Activated T-cell treated with anti-CD3 and anti-CD28 coated beads for 1 hour (primary cell): ENCODE data around the gene BCAT1.
"Not testable (repeated sequence)": the region's sequence is repeated elsewhere in the genome, so short reads cannot be mapped to it uniquely, and the experiment has no call there.

ENCODE experiments used
- DNase-seq: peaks from one replicate; pipeline ENCODE4 v3.0.0-alpha.2; 2020; ENCODE audit warnings: low read depth

BCAT1 gene

DNA sequence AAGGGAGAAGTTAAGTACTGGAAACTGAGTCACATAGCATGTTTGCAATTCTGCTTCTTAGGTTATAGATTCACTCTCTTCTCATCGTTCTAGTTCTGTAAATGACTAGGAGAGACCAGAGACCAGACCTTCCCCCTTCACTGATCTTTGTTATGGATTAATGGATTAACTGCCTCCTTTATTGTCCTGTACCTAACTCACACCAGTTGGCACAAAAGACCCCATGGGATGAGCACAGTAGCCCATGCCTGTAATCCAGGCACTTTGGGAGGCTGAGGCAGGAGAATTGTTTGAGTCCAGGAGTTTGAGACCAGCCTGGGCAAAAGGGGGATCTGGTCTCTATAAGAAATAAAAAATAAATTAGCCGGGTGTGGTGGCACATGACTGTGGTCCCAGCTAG, 20.8 kb downstream of the BCAT1 start:
- DNase-seq, result no peak

GRCh38 chr12:24926080-24926479, 22.8 kb downstream of the BCAT1 start:
- DNase-seq, result not testable (repeated sequence)

GRCh38 chr12:24922090-24922489, 26.8 kb downstream of the BCAT1 start:
- no peak for DNase-seq

DNA sequence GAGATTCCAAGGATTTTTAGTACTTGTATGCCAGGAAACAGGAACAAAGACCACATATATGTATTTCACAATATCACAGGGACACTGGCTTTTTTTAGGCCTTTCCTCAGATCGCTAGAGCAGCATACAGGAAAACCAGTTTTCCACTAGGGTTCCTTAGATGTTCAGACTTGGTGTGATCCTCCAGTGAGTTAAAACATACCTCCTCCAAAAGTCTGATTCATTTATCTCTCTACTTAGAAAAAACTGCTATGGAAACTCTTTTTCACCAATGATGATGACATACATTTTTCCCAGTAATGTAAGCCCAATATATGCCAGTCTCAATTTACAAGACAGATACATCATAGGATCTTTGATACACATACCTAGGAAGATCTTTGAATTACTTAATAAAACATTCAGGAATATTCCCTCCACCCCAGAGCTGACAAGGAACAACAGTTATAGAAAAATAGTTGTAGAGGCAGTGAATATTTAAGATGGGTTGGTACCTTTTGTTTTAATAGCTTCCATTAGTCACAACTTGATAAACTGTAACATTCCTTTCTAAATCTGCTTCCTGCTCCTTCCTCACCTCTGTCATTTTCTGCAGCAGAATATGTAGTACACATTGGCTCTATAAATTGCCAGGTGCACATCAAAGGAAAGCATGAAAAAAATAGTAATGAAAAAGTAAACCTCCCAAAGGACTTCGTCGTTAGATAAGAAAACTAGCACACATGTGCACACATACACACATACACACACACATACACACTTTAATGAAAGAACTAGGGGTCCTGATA, 27.5 kb downstream of the BCAT1 start:
- no peak for DNase-seq

- no peak for DNase-seq
Measured at GRCh38 chr12:24920141-24920540, 28.8 kb downstream of the BCAT1 start.

GRCh38 chr12:24919346-24920001, 29.4 kb downstream of the BCAT1 start:
- DNase-seq, result no peak

DNA sequence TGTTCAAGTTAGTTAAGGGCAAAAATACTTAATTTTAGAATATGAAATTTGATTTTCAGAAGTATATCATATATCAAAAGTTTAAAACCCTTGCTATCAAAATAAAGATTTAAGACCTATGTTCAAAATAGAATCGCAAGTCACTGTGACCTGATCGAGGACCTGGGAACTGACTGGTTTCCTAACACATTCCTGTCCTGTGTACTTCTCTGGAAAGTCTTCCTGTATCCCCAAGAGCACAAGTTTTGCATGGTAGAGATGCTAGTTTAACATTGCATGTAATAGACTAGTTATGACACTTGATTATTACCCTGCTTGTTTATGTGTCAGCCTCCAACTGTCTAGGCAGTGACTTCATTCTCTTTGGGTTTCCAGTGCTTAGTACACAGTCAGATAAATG, 30.3 kb downstream of the BCAT1 start:
- DNase-seq, result no peak

DNA sequence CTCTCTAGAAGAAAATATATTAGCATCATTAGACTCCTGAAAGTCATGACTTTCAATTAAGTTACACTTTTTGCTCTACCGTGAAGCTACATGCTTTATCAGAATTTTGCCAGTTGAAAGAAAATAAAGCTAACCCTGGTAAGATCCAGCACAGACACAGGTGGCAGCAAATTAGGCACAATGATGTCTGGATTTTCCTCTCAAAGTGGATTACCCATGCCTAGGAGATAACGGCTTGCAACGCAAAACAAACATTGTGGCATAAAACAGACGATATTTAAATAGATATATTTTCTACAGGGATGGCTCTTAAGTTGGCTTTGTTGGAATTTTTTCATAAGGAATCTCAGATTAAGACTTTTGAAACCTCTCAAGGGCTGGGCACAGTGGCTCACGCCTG, 33.4 kb downstream of the BCAT1 start:
- no peak for DNase-seq

GRCh38 chr12:24913953-24914352, 34.9 kb downstream of the BCAT1 start:
- DNase-seq, result no peak

DNA sequence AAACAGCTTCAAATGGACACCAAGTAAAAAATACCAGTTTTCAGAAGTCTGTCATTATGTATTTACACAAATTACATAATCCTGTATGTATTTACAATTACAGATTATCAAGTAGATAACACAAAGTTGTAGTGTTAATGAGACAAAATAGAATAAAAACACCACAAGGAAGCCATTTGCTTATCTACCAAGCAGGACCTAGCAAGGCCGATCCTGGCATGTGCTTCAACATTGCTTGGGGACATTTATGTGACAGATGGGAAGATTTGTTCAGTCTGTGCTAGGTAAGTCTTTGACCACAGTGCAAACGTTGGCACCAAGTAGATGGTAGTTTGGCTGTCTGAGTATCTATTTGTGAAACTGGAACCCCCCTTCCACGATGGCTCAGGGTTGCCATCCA, 35.8 kb downstream of the BCAT1 start:
- no peak for DNase-seq

DNA sequence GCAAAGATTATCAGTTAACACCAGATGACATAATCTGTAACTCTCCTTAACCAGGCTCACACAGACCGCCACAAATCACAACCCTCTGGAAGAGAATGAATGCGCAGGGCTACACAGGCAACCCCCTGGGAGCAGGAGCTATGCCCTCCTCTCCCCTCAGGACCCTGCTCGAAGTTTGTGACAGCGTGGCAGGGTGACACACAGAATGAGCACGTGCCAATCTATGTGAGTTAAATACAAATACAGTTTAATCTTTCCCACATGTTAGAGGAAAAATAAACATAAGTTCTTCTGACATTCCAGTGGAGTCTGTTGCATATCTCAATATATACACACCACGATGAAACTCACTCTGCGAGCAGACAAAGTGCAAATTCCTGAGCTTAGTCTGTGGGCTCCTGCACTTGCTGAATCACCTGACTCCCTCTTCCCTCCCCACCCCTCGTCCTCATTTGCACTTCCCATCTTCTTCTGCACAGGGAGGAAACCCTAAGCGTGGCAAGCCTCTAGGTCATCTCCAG, 37.6 kb downstream of the BCAT1 start:
- no peak for DNase-seq

GRCh38 chr12:24910192-24910591, 38.7 kb downstream of the BCAT1 start:
- not testable (repeated sequence) for DNase-seq

GRCh38 chr12:24909667-24910066, 39.2 kb downstream of the BCAT1 start:
- DNase-seq, result no peak

GRCh38 chr12:24907464-24907863, 41.4 kb downstream of the BCAT1 start:
- no peak for DNase-seq

DNA sequence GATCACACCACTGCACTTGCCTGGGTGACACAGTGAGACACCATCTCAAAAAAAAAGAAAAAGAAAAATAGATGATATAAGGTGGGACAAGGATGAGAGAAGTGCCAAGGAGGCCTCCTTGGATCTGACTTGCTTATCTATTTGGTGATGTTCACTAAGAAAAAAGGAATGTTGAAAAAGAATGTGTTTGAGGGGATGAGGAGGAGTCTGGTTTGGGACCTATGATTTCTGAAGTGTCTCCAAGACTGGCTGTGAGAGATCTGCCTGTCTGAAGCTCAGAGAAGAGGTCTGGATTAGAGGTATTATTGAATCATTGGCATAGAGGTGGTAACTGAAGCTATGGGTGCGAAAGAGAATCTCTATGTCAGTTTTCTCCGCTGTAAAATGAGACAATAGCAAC, 42.8 kb downstream of the BCAT1 start:
- no peak for DNase-seq

- DNase-seq, result no peak
Measured at GRCh38 chr12:24905431-24905830, 43.5 kb downstream of the BCAT1 start.

- DNase-seq, result no peak
Measured at GRCh38 chr12:24904871-24905270, 44.0 kb downstream of the BCAT1 start.

GRCh38 chr12:24903329-24904088, 45.4 kb downstream of the BCAT1 start:
- DNase-seq, result no peak

GRCh38 chr12:24902511-24903328, 46.2 kb downstream of the BCAT1 start:
- no peak for DNase-seq

DNA sequence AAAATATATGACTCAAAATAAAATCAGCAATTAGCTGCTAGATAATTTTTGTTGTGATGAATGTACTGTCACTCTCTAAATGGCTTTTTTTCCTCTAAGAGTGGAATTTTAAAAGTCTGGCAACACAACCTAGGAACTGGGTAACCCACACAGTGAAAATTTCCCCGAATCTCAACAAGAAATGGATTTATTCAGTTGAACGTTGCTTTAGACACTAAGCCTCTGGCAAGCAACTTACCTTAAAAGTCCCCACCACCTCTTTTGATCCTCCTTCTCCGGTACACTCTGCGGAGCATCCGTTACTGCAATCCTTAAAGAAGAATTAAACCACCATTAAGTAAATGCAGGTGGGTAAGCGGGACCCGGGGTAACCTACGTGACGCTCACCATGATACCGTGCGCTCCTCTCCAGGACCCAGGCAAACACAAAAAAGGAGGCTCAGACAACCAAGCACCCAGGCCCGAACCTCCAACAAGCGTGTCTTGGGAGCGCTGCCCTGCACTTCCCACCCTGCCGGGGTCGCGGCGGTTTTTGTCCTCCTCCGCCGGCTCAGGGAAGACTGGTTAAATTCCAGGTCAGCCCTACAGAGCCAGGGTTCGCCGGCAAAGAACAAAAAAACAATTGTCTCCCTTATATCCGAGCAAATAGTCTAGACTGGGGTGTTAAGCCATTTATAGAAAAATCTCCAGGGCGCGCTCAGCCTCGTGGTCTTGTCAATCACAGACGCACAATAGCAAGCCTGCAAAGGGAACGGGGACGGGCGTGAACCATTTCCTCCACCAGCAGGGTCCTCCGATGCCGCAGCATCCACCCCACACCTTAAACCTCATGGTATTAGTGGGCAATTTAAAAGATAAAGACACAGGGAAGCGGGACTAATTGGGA, 47.1 kb downstream of the BCAT1 start:
- no peak for DNase-seq

- DNase-seq, result no peak
Measured at GRCh38 chr12:24900196-24900595, 48.7 kb downstream of the BCAT1 start.
